AG04450 (cell line): ENCODE results near the gene PCDHB14. TPM values are rescaled to one million over a fixed set of nuclear protein-coding genes. Genes with fewer than 3 reads are reported as not detected.
"Not testable (repeated sequence)": the region's sequence is repeated elsewhere in the genome, so short reads cannot be mapped to it uniquely, and the experiment has no call there.

ENCODE experiments used
- CTCF ChIA-PET: fragments of 300-600, 350-600 bp; formaldehyde crosslinking; extraction: SDS; loops from one replicate; lab custom pipeline; 2022; ENCODE audit warnings: antibody characterized with exemption, inconsistent platforms; lab: Charles Lee
- POLR2A ChIA-PET: fragments of 350-600 bp; formaldehyde crosslinking; extraction: SDS; loops from one replicate; lab custom pipeline; 2021; ENCODE audit warnings: antibody characterized with exemption, inconsistent platforms; lab: Yijun Ruan, JAX
- DNase-seq: peaks from one replicate; pipeline ENCODE4 v3.0.0-alpha.2; 2011; ENCODE audit warnings: low read depth, low spot score
- H3K27ac ChIP-seq: one replicate; pipeline ENCODE4 v1.5.1; 2012; ENCODE audit warnings: low read depth, low read length, control low read depth
- H3K27me3 ChIP-seq: one replicate; pipeline ENCODE4 v1.6.0; 2012; ENCODE audit warnings: low read length; ENCODE audit not compliant: control insufficient read depth, insufficient read depth
- H3K4me3 ChIP-seq: 2 replicates; pipeline ENCODE4 v1.5.1; 2011; ENCODE audit warnings: mild to moderate bottlenecking, low read depth, low read length, control low read depth
- H3K9me3 ChIP-seq: 2 replicates; pipeline ENCODE4 v1.5.1; 2012; ENCODE audit warnings: low read length; ENCODE audit not compliant: control insufficient read depth, insufficient read depth
- CTCF ChIP-seq: IDR thresholded peaks from 2 replicates; pipeline ENCODE4 v1.5.1; 2011; ENCODE audit warnings: low read depth, low read length, control low read depth, inconsistent platforms
- polyA minus RNA-seq: library from RNA; depleted of rRNA, polyadenylated mRNA; stranded (reverse); fragments of >200 nt; gene quantifications from 2 replicates; pipeline ENCODE4 v1.2.3, GENCODE V29; 2011; rRNA and poly(A)+ RNA removed
- polyA plus RNA-seq: library from polyadenylated mRNA; depleted of rRNA; stranded (reverse); fragments of >200 nt; gene quantifications from 2 replicates; pipeline ENCODE4 v1.2.3, GENCODE V29; 2011; rRNA removed

PCDHB14 gene
- 0.98 and 1.1 TPM in 2 replicates for polyA plus RNA-seq
- 0.70 and 0.83 TPM in 2 replicates for polyA minus RNA-seq

- CTCF ChIA-PET: interaction anchor here (0.9 to 2.7 kb wide), 12 partner anchors 11 to 344 kb away, joined by 3 to 66 read pairs (median 5); partner anchors contain the start of genes PCDHB10, PCDHGB3 and TAF7
- no peak within 1 kb of the TSS for H3K27ac ChIP-seq
- no peak for DNase-seq
- peaks cover 21% of the 10 kb centered on the region for H3K9me3 ChIP-seq
- POLR2A ChIA-PET: no interaction called here
- TF ChIP-seq CTCF: no peak
- no peaks in the 10 kb centered on the region for H3K27me3 ChIP-seq
- H3K4me3 ChIP-seq: peak within 1 kb of the TSS; percentile 33
Measured at GRCh38 chr5:141223112-141223783, at the start of gene PCDHB14. PCDHB14 (plus strand) TSS chr5:141223343; CDS start chr5:141223506, 163 bp downstream.

GRCh38 chr5:141174291-141175104 is 48.6 kb upstream of the PCDHB14 start:
- CTCF ChIA-PET, DNase-seq, H3K4me3 ChIP-seq, POLR2A ChIA-PET, H3K27me3 ChIP-seq, H3K27ac ChIP-seq: not testable (repeated sequence)
- H3K9me3 ChIP-seq: peaks cover 21% of the 10 kb centered on the region

- Histone ChIP-seq H3K9me3 (peaks cover 26% of the 10 kb centered on the region), H3K4me3 (no peak overlapping the region), H3K27ac (no peak overlapping the region), H3K27me3 (no peaks in the 10 kb centered on the region)
- no peak for DNase-seq
- no peak for TF ChIP-seq CTCF
- POLR2A ChIA-PET: no interaction called here
- CTCF ChIA-PET: no interaction called here
Measured at GRCh38 chr5:141175933-141176332, 47.2 kb upstream of the PCDHB14 start.

- H3K27me3 ChIP-seq, H3K27ac ChIP-seq, POLR2A ChIA-PET, DNase-seq, H3K4me3 ChIP-seq: not testable (repeated sequence)
- peaks cover 26% of the 10 kb centered on the region for H3K9me3 ChIP-seq
- CTCF ChIA-PET: interaction anchor here (1.4 kb wide), 1 partner anchor 386 kb away, joined by 5 read pairs; no protein-coding TSS in a partner anchor
Measured at GRCh38 chr5:141177577-141178191, 45.5 kb upstream of the PCDHB14 start, which contains the start of gene PCDHB8. PCDHB8 (plus strand) TSS chr5:141177790; CDS start chr5:141178035, 245 bp downstream.

GRCh38 chr5:141179371-141179770 is 43.8 kb upstream of the PCDHB14 start:
- POLR2A ChIA-PET, H3K4me3 ChIP-seq, CTCF ChIA-PET, H3K27ac ChIP-seq, DNase-seq, H3K27me3 ChIP-seq: not testable (repeated sequence)
- peaks cover 25% of the 10 kb centered on the region for H3K9me3 ChIP-seq

GRCh38 chr5:141179876-141180275 is 43.3 kb upstream of the PCDHB14 start:
- H3K27me3 ChIP-seq, CTCF ChIA-PET, H3K27ac ChIP-seq, H3K4me3 ChIP-seq, DNase-seq, POLR2A ChIA-PET: not testable (repeated sequence)
- peaks cover 24% of the 10 kb centered on the region for H3K9me3 ChIP-seq
